Measurements from ENCODE around the gene PPIP5K2.

Gene PPIP5K2

DNA sequence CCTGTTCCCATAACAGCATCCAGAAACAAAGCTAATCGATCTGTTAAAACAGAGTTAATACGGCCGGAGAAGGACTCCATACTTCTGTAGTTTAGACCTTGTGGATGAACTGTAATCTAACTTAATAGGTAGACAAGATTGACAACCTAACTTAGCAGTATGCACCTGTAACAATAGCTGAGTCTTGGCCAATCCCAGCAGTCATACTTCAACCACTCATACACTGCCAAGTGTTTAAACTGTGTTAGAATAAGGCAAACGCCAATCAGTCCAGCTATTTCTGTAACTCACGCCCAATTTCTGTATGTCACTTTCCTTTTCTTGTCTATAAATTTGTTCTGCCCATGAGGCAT lies 104.8 kb downstream of the PPIP5K2 start:
- H3K36me3 ChIP-seq (replicated peaks), result no peaks in the 10 kb centered on the region
- no peak overlapping the region for H3K27ac ChIP-seq
- TF ChIP-seq, protein P1, sequence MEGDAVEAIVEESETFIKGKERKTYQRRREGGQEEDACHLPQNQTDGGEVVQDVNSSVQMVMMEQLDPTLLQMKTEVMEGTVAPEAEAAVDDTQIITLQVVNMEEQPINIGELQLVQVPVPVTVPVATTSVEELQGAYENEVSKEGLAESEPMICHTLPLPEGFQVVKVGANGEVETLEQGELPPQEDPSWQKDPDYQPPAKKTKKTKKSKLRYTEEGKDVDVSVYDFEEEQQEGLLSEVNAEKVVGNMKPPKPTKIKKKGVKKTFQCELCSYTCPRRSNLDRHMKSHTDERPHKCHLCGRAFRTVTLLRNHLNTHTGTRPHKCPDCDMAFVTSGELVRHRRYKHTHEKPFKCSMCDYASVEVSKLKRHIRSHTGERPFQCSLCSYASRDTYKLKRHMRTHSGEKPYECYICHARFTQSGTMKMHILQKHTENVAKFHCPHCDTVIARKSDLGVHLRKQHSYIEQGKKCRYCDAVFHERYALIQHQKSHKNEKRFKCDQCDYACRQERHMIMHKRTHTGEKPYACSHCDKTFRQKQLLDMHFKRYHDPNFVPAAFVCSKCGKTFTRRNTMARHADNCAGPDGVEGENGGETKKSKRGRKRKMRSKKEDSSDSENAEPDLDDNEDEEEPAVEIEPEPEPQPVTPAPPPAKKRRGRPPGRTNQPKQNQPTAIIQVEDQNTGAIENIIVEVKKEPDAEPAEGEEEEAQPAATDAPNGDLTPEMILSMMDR (IDR thresholded peaks at IDR 0.05; ENCODE audit: low read depth, low read length, missing control alignments), result no peak
- DNase-seq, result no peak
- no peak overlapping the region for H3K4me3 ChIP-seq (ENCODE audit: low read depth, low read length)
- H3K27me3 ChIP-seq (replicated peaks), result no peaks in the 10 kb centered on the region
- in situ Hi-C loops (cut with HindIII; ENCODE audit: low pct_ligation_motif_present, low sequenced_read_pairs), result no loop called here

DNA sequence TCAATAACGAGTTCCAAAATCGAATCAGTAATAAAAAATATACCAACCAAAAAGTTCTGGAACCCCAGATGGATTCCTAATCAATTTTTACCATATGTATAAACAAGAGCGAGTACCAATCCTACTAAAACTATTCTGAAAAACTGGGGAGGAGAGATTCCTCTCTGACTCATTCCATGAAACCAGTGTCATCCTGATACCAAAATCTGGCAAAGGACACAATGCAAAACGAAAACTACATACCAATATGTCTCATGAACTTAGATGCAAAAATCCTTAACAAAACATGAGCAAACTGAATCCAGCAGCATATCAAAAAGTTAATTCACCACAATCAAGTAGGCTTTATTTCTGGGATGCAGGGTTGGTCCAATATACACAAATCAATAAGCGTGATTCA lies 108.0 kb downstream of the PPIP5K2 start:
- in situ Hi-C loops (cut with HindIII; ENCODE audit: low pct_ligation_motif_present, low sequenced_read_pairs), result no loop called here
- TF ChIP-seq, protein P1 (IDR thresholded peaks at IDR 0.05; ENCODE audit: low read depth, low read length, missing control alignments), result no peak

DNA sequence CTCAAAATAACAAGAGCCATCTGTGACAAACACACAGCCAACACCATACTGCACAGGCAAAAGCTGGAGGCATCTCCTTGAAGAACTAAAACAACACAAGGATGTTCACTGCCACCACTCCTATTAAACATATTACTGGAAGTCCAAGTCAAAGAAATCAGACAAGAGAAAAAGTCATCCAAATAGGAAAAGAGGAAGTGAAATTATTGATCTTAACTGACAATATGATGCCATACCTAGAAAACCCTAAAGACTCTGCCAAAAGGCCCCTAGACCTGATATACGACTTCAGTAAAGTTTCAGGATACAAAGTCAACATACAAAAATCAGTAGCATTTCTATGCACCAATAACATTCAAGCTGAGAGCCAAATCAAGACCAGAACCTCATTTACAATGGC lies 108.5 kb downstream of the PPIP5K2 start:
- no peak overlapping the region for H3K4me3 ChIP-seq (ENCODE audit: low read depth, low read length)
- TF ChIP-seq, protein P1 (IDR thresholded peaks at IDR 0.05; ENCODE audit: low read depth, low read length, missing control alignments), result no peak
- in situ Hi-C loops (cut with HindIII; ENCODE audit: low pct_ligation_motif_present, low sequenced_read_pairs), result no loop called here
- no peaks in the 10 kb centered on the region for H3K36me3 ChIP-seq (replicated peaks)
- no peaks in the 10 kb centered on the region for H3K27me3 ChIP-seq (replicated peaks)
- no peak for DNase-seq
- no peak overlapping the region for H3K27ac ChIP-seq

More for the DNA sequence above, 108.0 kb downstream of the PPIP5K2 start:
- Histone ChIP-seq H3K27me3 (replicated peaks) (no peaks in the 10 kb centered on the region), H3K4me3 (ENCODE audit: low read depth, low read length) (no peak overlapping the region), H3K27ac (no peak overlapping the region), H3K36me3 (replicated peaks) (no peaks in the 10 kb centered on the region)
- DNase-seq, result peak; percentile 39

DNA sequence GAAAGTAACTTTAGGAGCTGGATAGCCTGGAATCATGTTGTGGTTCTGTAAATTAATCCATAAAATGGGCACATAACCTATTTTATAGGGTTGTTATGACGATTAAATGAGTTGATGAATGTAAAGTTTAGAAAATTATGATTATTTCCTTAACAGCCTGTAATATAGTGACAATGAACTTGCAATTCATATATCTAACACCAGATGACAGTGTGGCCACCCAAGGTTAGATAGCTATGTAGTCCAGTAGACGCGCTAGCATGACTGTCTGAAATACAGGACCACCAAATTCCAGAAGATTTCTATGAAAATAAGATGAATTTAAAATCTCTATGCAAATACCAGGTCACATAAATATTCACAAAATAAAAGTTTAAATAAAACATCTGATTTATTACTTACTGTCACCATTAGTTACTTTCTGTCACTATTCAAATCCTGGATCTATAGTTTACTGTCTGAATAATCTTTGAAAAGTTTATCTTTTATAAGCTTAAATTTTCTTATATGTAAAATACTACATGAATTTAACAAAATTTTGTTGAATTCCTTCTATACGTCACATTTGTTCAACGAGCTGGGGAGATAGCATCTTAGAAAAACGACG lies 112.4 kb downstream of the PPIP5K2 start:
- Histone ChIP-seq H3K36me3 (replicated peaks) (no peaks in the 10 kb centered on the region), H3K27ac (no peak overlapping the region), H3K27me3 (replicated peaks) (no peaks in the 10 kb centered on the region), H3K4me3 (ENCODE audit: low read depth, low read length) (no peak overlapping the region)
- DNase-seq, result peak; percentile 58
- TF ChIP-seq, protein P1 (IDR thresholded peaks at IDR 0.05; ENCODE audit: low read depth, low read length, missing control alignments), result peak; percentile 79
- in situ Hi-C loops (cut with HindIII; ENCODE audit: low pct_ligation_motif_present, low sequenced_read_pairs), result no loop called here

DNA sequence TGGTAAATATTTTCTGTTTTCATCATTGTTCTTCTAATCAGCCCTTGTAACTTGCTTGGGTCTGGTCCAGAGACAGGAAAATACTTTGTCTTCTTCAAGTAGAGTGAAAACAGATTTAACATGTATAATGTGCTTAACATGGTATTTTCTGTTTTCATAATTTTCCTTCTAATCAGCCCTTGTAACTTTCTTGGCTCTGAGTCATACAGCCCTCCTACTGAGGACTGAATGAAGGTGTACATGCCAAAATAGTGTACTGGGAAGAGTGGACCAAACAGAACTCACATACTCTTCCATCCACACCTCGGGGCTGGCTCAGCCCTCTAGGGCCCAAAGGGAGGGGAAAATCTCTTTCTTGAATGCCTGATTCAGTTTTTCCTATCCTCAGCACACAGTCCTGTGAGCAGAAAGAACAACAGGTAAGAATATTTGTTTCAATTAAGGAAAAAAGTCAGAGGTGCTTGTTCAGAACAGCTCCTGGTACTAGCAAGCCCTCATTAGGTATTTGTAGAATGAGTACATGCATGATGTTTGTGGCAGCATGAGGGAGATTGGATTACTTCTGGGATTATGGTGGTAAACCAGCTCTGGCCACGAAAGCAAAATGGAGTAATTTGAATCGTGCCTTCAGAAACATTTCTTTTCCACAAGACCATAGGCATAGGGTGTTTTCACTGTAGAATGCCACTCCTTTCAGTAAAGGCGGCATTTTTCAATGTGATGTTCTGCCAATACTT lies 114.3 kb downstream of the PPIP5K2 start:
- no peaks in the 10 kb centered on the region for H3K27me3 ChIP-seq (replicated peaks)
- H3K4me3 ChIP-seq (ENCODE audit: low read depth, low read length), result no peak overlapping the region
- H3K27ac ChIP-seq, result no peak overlapping the region
- TF ChIP-seq, protein P1 (IDR thresholded peaks at IDR 0.05; ENCODE audit: low read depth, low read length, missing control alignments), result no peak
- in situ Hi-C loops (cut with HindIII; ENCODE audit: low pct_ligation_motif_present, low sequenced_read_pairs), result no loop called here
- DNase-seq, result no peak
- H3K36me3 ChIP-seq (replicated peaks), result no peaks in the 10 kb centered on the region
